ENCODE measurements around the gene GRIK4.

- TF ChIP-seq CTCF (IDR thresholded peaks at IDR 0.05) (no peak), EP300 (IDR thresholded peaks at IDR 0.05) (no peak), POLR2AphosphoS5 (IDR thresholded peaks at IDR 0.05) (no peak), POLR2A (IDR thresholded peaks at IDR 0.05) (no peak)
These were observed 118.0 kb downstream of the GRIK4 start for GRCh38 chr11:120629407-120630080.
